Measurements from ENCODE around the gene AOC1. TPM values are rescaled to one million over a fixed set of nuclear protein-coding genes. Genes with fewer than 3 reads are reported as not detected.
"Not testable (repeated sequence)": the region's sequence is repeated elsewhere in the genome, so short reads cannot be mapped to it uniquely, and the experiment has no call there.

Gene AOC1, protein sequence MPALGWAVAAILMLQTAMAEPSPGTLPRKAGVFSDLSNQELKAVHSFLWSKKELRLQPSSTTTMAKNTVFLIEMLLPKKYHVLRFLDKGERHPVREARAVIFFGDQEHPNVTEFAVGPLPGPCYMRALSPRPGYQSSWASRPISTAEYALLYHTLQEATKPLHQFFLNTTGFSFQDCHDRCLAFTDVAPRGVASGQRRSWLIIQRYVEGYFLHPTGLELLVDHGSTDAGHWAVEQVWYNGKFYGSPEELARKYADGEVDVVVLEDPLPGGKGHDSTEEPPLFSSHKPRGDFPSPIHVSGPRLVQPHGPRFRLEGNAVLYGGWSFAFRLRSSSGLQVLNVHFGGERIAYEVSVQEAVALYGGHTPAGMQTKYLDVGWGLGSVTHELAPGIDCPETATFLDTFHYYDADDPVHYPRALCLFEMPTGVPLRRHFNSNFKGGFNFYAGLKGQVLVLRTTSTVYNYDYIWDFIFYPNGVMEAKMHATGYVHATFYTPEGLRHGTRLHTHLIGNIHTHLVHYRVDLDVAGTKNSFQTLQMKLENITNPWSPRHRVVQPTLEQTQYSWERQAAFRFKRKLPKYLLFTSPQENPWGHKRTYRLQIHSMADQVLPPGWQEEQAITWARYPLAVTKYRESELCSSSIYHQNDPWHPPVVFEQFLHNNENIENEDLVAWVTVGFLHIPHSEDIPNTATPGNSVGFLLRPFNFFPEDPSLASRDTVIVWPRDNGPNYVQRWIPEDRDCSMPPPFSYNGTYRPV
- under 1 TPM in 1 of 3 donors, not detected in 2; 0.10 TPM for total RNA-seq

- Mint-ChIP-seq H3K4me1 (ENCODE audit: low read depth) (peaks cover 2% of the 10 kb centered on the region), H3K36me3 (ENCODE audit: insufficient read depth) (no peaks in the 10 kb centered on the region), H3K4me3 (no peak within 1 kb of the TSS), H3K27me3 (ENCODE audit: low read depth) (peaks cover 31% of the 10 kb centered on the region), H3K9me3 (no peaks in the 10 kb centered on the region)
- DNase-seq (no peak), ATAC-seq (no peak)
These were observed at the start of gene AOC1 for GRCh38 chr7:150852371-150852905. Gene AOC1 (plus strand): TSS chr7:150852517. CDS start chr7:150856471, 3,954 bp downstream.

GRCh38 chr7:150803161-150803860, 49.0 kb upstream of the AOC1 start:
- ATAC-seq = no peak
- H3K27me3 Mint-ChIP-seq (ENCODE audit: low read depth) = peaks cover 54% of the 10 kb centered on the region
- no peak overlapping the region for H3K4me3 Mint-ChIP-seq

GRCh38 chr7:150804802-150805201, 47.5 kb upstream of the AOC1 start:
- Mint-ChIP-seq H3K36me3 (ENCODE audit: insufficient read depth) (peaks cover 4% of the 10 kb centered on the region), H3K4me1 (ENCODE audit: low read depth) (peaks cover 6% of the 10 kb centered on the region), H3K4me3 (no peak overlapping the region), H3K9me3 (peaks cover 8% of the 10 kb centered on the region), H3K27me3 (ENCODE audit: low read depth) (peaks cover 51% of the 10 kb centered on the region)
- no peak for ATAC-seq
- no peak for DNase-seq

More at GRCh38 chr7:150803161-150803860, 49.0 kb upstream of the AOC1 start:
- H3K9me3 Mint-ChIP-seq = peaks cover 8% of the 10 kb centered on the region
- H3K4me1 Mint-ChIP-seq (ENCODE audit: low read depth) = peaks cover 6% of the 10 kb centered on the region
- no peak for DNase-seq
- H3K36me3 Mint-ChIP-seq (ENCODE audit: insufficient read depth) = peaks cover 4% of the 10 kb centered on the region

DNA sequence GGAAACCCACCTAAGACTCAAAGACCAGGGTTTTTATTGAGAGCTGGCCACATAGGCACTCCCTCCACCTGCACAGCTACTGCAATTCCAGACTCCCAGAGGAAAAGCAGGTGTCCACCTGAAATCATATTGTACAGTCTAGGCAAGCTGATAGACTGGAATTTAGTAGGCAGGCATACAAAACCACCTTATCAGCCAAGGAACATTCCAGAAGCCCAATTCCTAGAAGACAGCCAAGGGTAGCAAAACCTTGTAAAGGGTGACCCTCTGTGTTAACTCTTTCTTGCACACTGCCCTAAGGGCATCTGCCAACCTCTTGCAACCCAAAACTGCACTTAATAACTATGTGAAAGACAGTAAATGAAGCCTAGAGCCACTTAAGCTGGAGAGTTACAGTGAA, 46.5 kb upstream of the AOC1 start:
- peaks cover 4% of the 10 kb centered on the region for H3K36me3 Mint-ChIP-seq (ENCODE audit: insufficient read depth)

DNA sequence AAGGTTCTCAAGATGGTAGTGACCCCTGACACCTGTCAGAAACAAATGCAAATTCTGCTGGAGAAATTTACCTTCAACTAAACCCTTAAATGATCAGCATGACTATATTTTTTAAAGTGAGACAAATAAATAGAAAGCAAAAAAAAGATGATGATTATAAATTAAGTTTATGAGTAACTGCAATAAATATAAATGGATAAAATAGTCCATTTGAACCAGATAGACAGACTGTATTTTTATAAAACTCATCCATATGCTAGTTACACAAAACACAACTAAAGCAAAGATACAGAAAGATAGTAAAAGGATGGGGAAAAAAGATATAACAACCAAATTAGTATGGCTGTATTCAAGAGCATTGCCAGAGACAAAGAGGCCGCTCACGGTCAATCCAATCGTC, 45.9 kb upstream of the AOC1 start:
- Mint-ChIP-seq H3K4me3 (no peak overlapping the region), H3K9me3 (peaks cover 8% of the 10 kb centered on the region), H3K27me3 (ENCODE audit: low read depth) (peaks cover 54% of the 10 kb centered on the region), H3K4me1 (ENCODE audit: low read depth) (peaks cover 3% of the 10 kb centered on the region), H3K36me3 (ENCODE audit: insufficient read depth) (peaks cover 4% of the 10 kb centered on the region)
- no peak for ATAC-seq
- no peak for DNase-seq

More for the DNA sequence above, 46.5 kb upstream of the AOC1 start:
- Mint-ChIP-seq H3K4me1 (ENCODE audit: low read depth) (peaks cover 6% of the 10 kb centered on the region), H3K4me3 (no peak overlapping the region), H3K27me3 (ENCODE audit: low read depth) (peaks cover 55% of the 10 kb centered on the region), H3K9me3 (peaks cover 8% of the 10 kb centered on the region)
- no peak for DNase-seq
- ATAC-seq = no peak

GRCh38 chr7:150806863-150807262, 45.5 kb upstream of the AOC1 start:
- no peak overlapping the region for H3K4me3 Mint-ChIP-seq
- DNase-seq (no peak), ATAC-seq (no peak)
- peaks cover 4% of the 10 kb centered on the region for H3K36me3 Mint-ChIP-seq (ENCODE audit: insufficient read depth)
- peaks cover 8% of the 10 kb centered on the region for H3K9me3 Mint-ChIP-seq
- peaks cover 3% of the 10 kb centered on the region for H3K4me1 Mint-ChIP-seq (ENCODE audit: low read depth)
- peaks cover 54% of the 10 kb centered on the region for H3K27me3 Mint-ChIP-seq (ENCODE audit: low read depth)

GRCh38 chr7:150807616-150808438, 44.5 kb upstream of the AOC1 start:
- not testable (repeated sequence) for ATAC-seq; H3K9me3 Mint-ChIP-seq; H3K36me3 Mint-ChIP-seq (ENCODE audit: insufficient read depth); H3K4me3 Mint-ChIP-seq; H3K4me1 Mint-ChIP-seq (ENCODE audit: low read depth); DNase-seq
- peaks cover 49% of the 10 kb centered on the region for H3K27me3 Mint-ChIP-seq (ENCODE audit: low read depth)

DNA sequence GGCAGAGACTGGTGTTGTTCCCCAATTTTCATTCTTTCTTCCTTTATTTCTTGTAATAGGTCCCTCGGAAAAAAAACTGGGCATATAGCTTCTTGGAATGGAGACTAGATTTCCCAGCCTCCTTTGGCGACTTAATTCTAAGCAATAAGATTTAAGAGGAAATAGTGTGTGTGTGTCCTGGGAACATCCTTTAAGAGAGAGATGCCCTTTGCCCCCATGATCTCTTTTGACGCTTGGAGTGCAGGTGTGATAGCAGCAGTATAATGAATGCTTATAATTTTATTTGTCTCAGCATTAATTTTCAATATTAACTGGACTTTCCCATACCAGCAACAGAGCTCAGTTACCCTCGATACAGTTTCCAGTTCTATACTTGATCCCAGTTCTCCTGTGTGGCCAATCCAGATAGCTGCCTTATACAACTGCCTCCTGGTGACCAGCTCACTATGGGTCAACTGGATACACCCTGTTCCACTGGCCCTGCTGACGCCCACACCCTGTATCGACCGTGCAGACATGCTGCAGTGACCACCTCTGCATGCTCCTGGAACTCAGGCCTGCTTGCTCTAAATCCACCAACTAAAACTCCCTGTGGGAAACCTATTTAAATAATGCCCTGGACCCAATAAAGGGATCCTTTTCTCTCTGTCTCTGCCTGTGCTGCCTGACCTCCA, 37.9 kb upstream of the AOC1 start:
- Mint-ChIP-seq H3K27me3 (ENCODE audit: low read depth) (peaks cover 45% of the 10 kb centered on the region), H3K4me3 (no peak overlapping the region), H3K36me3 (ENCODE audit: insufficient read depth) (no peaks in the 10 kb centered on the region), H3K4me1 (ENCODE audit: low read depth) (no peaks in the 10 kb centered on the region), H3K9me3 (peaks cover 9% of the 10 kb centered on the region)
- ATAC-seq (no peak), DNase-seq (no peak)

DNA sequence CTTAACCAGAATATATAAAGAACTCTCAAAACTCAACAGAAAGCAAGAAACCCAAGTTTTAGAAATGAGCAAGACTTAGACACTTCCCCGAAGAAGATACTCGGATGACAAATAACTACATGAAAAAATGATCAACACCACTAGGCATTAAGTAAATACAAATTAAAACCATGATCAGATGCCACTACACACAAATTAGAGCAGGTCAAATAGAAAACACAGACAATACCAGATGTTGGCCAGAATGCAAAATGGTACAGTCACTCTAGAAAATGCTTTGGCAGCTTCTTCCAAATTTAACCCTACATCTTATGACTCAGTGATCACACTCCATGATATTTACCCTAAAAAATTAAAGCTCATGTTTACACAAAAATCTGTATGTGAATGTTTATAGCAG, 33.3 kb upstream of the AOC1 start:
- no peak for ATAC-seq
- Mint-ChIP-seq H3K4me1 (ENCODE audit: low read depth) (no peaks in the 10 kb centered on the region), H3K4me3 (no peak overlapping the region), H3K27me3 (ENCODE audit: low read depth) (peaks cover 22% of the 10 kb centered on the region), H3K9me3 (peaks cover 19% of the 10 kb centered on the region), H3K36me3 (ENCODE audit: insufficient read depth) (no peaks in the 10 kb centered on the region)
- DNase-seq = no peak

GRCh38 chr7:150820148-150820547, 32.2 kb upstream of the AOC1 start:
- ATAC-seq (no peak), DNase-seq (no peak)
- Mint-ChIP-seq H3K4me1 (ENCODE audit: low read depth) (no peaks in the 10 kb centered on the region), H3K27me3 (ENCODE audit: low read depth) (peaks cover 16% of the 10 kb centered on the region), H3K36me3 (ENCODE audit: insufficient read depth) (no peaks in the 10 kb centered on the region), H3K9me3 (peaks cover 19% of the 10 kb centered on the region), H3K4me3 (no peak overlapping the region)

- DNase-seq (no peak), ATAC-seq (no peak)
- Mint-ChIP-seq H3K4me3 (no peak overlapping the region), H3K4me1 (ENCODE audit: low read depth) (no peaks in the 10 kb centered on the region), H3K36me3 (ENCODE audit: insufficient read depth) (no peaks in the 10 kb centered on the region), H3K27me3 (ENCODE audit: low read depth) (peaks cover 14% of the 10 kb centered on the region), H3K9me3 (peaks cover 17% of the 10 kb centered on the region)
These were observed 31.6 kb upstream of the AOC1 start for GRCh38 chr7:150820578-150821198.

GRCh38 chr7:150823043-150823442, 29.3 kb upstream of the AOC1 start:
- Mint-ChIP-seq H3K4me1 (ENCODE audit: low read depth) (no peaks in the 10 kb centered on the region), H3K4me3 (no peak overlapping the region), H3K36me3 (ENCODE audit: insufficient read depth) (no peaks in the 10 kb centered on the region), H3K9me3 (peaks cover 10% of the 10 kb centered on the region), H3K27me3 (ENCODE audit: low read depth) (peaks cover 13% of the 10 kb centered on the region)
- DNase-seq = no peak
- ATAC-seq = no peak

All from activated T-cell treated with anti-CD3 and anti-CD28 coated beads, Interleukin-2, amount 50 U/mL, for 4 hours (primary cell).